Nephron progenitor cell (in vitro differentiated cells): ENCODE measurements around the gene BLNK.
A peak's percentile ranks its signal among the peaks of the same experiment; 100 is the strongest.

ENCODE experiments used
- DNase-seq: peaks from one replicate; pipeline ENCODE4 v3.0.0; 2021
- H3K27ac Mint-ChIP-seq: 2 replicates; pipeline ENCODE4 v1.8.0; 2021; ENCODE audit warnings: mild to moderate bottlenecking, moderate library complexity, mixed read lengths
- H3K27me3 Mint-ChIP-seq: 2 replicates; pipeline ENCODE4 v1.8.0; 2021; ENCODE audit warnings: mild to moderate bottlenecking, low read depth, mixed read lengths; ENCODE audit not compliant: poor library complexity
- H3K36me3 Mint-ChIP-seq: 2 replicates; pipeline ENCODE4 v1.8.0; 2021; ENCODE audit warnings: low read depth, mixed read lengths
- H3K4me1 Mint-ChIP-seq: 2 replicates; pipeline ENCODE4 v1.8.0; 2021; ENCODE audit warnings: mixed read lengths
- H3K4me3 Mint-ChIP-seq: 2 replicates; pipeline ENCODE4 v1.8.0; 2021; ENCODE audit warnings: mild to moderate bottlenecking, moderate library complexity, mixed read lengths
- H3K9me3 Mint-ChIP-seq: 2 replicates; pipeline ENCODE4 v1.8.0; 2021; ENCODE audit warnings: mild to moderate bottlenecking, moderate library complexity, mixed read lengths
- CTCF ChIP-seq: fragments of 200-600 bp; sonication (generic); IDR thresholded peaks from 2 replicates; pipeline ENCODE4 v1.5.0; 2021; ENCODE audit warnings: antibody characterized with exemption

BLNK gene

GRCh38 chr10:96254976-96255375 lies 16.4 kb downstream of the BLNK start:
- H3K9me3 Mint-ChIP-seq, result no peaks in the 10 kb centered on the region
- H3K4me1 Mint-ChIP-seq, result peaks cover 21% of the 10 kb centered on the region
- DNase-seq, result no peak
- no peak for TF ChIP-seq CTCF
- H3K27ac Mint-ChIP-seq, result peak overlapping the region; percentile 3
- H3K27me3 Mint-ChIP-seq, result peaks cover 12% of the 10 kb centered on the region
- H3K36me3 Mint-ChIP-seq, result no peaks in the 10 kb centered on the region
- H3K4me3 Mint-ChIP-seq, result no peak overlapping the region

- Mint-ChIP-seq H3K27ac (peak overlapping the region; percentile 48), H3K36me3 (no peaks in the 10 kb centered on the region), H3K4me3 (no peak overlapping the region), H3K9me3 (no peaks in the 10 kb centered on the region), H3K4me1 (peaks cover 21% of the 10 kb centered on the region), H3K27me3 (peaks cover 6% of the 10 kb centered on the region)
- DNase-seq, result no peak
- no peak for TF ChIP-seq CTCF
Observed at GRCh38 chr10:96252730-96253129, 18.6 kb downstream of the BLNK start.

- DNase-seq, result no peak
- no peak overlapping the region for H3K4me3 Mint-ChIP-seq
- H3K9me3 Mint-ChIP-seq, result no peaks in the 10 kb centered on the region
- no peaks in the 10 kb centered on the region for H3K36me3 Mint-ChIP-seq
- no peak overlapping the region for H3K27ac Mint-ChIP-seq
- H3K27me3 Mint-ChIP-seq, result peaks cover 6% of the 10 kb centered on the region
- H3K4me1 Mint-ChIP-seq, result peaks cover 12% of the 10 kb centered on the region
- TF ChIP-seq CTCF, result no peak
Observed at GRCh38 chr10:96250349-96250748, 21.0 kb downstream of the BLNK start.

GRCh38 chr10:96249264-96249663 lies 22.1 kb downstream of the BLNK start:
- TF ChIP-seq CTCF, result no peak
- Mint-ChIP-seq H3K36me3 (no peaks in the 10 kb centered on the region), H3K4me1 (peaks cover 7% of the 10 kb centered on the region), H3K27me3 (peaks cover 6% of the 10 kb centered on the region), H3K4me3 (no peak overlapping the region), H3K9me3 (no peaks in the 10 kb centered on the region), H3K27ac (peak overlapping the region; percentile 8)
- no peak for DNase-seq

- peaks cover 6% of the 10 kb centered on the region for H3K4me1 Mint-ChIP-seq
- peaks cover 3% of the 10 kb centered on the region for H3K9me3 Mint-ChIP-seq
- H3K36me3 Mint-ChIP-seq, result no peaks in the 10 kb centered on the region
- no peak overlapping the region for H3K4me3 Mint-ChIP-seq
- H3K27me3 Mint-ChIP-seq, result peaks cover 10% of the 10 kb centered on the region
- no peak for DNase-seq
- no peak overlapping the region for H3K27ac Mint-ChIP-seq
- no peak for TF ChIP-seq CTCF
Observed at GRCh38 chr10:96244354-96244753, 27.0 kb downstream of the BLNK start.

- Mint-ChIP-seq H3K27ac (no peak overlapping the region), H3K4me1 (peaks cover 6% of the 10 kb centered on the region), H3K4me3 (no peak overlapping the region), H3K36me3 (no peaks in the 10 kb centered on the region), H3K9me3 (peaks cover 3% of the 10 kb centered on the region), H3K27me3 (peaks cover 10% of the 10 kb centered on the region)
- DNase-seq, result no peak
- TF ChIP-seq CTCF, result no peak
Observed at GRCh38 chr10:96243296-96243695, 28.1 kb downstream of the BLNK start.
